ENCODE data around the gene ABHD15.

The ABHD15 gene

DNA sequence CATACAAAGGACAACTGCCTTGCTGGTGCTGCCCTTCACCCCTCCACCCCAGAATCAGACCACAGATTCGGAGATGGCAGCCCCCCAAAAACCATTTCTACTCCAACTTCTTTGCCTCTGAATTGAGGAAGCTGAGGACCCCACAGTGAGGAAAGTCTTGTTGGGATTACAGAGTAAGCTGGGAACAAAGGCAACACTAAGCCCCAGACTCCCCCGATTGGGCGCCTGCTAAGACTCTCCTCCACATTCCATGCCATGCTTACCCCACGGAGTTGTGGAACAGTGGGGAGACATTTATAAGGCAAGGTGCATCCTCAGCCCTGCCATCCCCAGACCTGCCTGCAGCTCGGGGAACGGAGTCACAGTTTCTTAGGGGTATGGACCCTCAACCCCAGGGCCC is 20.8 kb upstream of the ABHD15 start:
- H3K4me1 ChIP-seq (ENCODE audit: control insufficient read depth, insufficient read depth, low read length): peaks cover 23% of the 10 kb centered on the region
- no peak for DNase-seq (ENCODE audit: low read depth, low spot score)
- WGBS (ENCODE audit: insufficient coverage, insufficient read length): no CpG with 5 or more reads among the region's 6 CpGs
- no peaks in the 10 kb centered on the region for H3K27me3 ChIP-seq (ENCODE audit: control insufficient read depth, insufficient read depth, low read length)
- H3K27ac ChIP-seq (ENCODE audit: low read length): no peak overlapping the region
- peaks cover 9% of the 10 kb centered on the region; the same call in 1 of the 2 replicates for H3K36me3 ChIP-seq (ENCODE audit: control insufficient read depth, insufficient read depth, low read length)
- H3K4me3 ChIP-seq (ENCODE audit: low read length): no peak overlapping the region
- H3K9me3 ChIP-seq (ENCODE audit: control insufficient read depth, insufficient read depth, low read length): no peaks in the 10 kb centered on the region

DNA sequence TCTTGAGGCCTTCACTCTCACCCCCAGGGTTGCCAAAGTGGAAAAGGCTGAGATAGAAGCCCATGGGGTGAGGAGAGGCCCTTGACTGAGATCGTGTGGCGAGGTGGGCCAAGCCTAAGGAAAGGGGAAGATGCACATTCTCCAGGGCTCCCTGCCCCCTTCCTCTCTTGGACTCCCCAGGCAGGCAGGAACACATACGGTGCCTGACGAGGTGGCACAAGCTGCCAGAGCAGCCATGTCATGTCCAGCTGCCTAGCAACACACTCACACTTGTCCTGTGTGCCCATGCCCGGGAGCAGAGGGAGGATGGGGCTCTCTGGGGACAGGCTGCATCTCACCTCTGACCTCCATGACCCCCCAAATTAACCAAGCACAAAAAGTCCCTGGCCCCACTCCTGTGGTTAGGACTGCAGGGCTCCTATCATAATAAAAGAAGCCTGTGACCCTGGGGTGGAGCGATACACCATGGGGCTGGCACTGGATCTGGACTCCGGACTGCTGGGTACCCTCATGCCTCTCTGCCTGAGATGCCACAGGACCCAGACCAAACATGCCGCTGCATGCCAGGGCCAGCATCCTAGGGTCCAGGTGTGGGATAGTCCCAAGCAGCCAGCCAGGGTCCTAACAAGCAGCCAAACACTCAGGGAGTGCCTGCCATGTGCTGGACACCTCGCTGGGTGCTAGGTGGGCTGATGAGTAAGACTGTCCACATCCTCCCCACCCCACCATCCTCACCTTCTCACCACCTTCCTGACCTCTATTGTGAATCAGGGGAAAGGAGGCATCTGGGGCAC is 20.0 kb upstream of the ABHD15 start:
- DNase-seq (ENCODE audit: low read depth, low spot score): no peak
- no CpG with 5 or more reads among the region's 9 CpGs for WGBS (ENCODE audit: insufficient coverage, insufficient read length)
- H3K9me3 ChIP-seq (ENCODE audit: control insufficient read depth, insufficient read depth, low read length): no peaks in the 10 kb centered on the region
- no peak overlapping the region for H3K27ac ChIP-seq (ENCODE audit: low read length)
- H3K36me3 ChIP-seq (ENCODE audit: control insufficient read depth, insufficient read depth, low read length): peaks cover 9% of the 10 kb centered on the region; the same call in 1 of the 2 replicates
- H3K4me3 ChIP-seq (ENCODE audit: low read length): no peak overlapping the region
- no peaks in the 10 kb centered on the region for H3K27me3 ChIP-seq (ENCODE audit: control insufficient read depth, insufficient read depth, low read length)
- peaks cover 19% of the 10 kb centered on the region for H3K4me1 ChIP-seq (ENCODE audit: control insufficient read depth, insufficient read depth, low read length)

DNA sequence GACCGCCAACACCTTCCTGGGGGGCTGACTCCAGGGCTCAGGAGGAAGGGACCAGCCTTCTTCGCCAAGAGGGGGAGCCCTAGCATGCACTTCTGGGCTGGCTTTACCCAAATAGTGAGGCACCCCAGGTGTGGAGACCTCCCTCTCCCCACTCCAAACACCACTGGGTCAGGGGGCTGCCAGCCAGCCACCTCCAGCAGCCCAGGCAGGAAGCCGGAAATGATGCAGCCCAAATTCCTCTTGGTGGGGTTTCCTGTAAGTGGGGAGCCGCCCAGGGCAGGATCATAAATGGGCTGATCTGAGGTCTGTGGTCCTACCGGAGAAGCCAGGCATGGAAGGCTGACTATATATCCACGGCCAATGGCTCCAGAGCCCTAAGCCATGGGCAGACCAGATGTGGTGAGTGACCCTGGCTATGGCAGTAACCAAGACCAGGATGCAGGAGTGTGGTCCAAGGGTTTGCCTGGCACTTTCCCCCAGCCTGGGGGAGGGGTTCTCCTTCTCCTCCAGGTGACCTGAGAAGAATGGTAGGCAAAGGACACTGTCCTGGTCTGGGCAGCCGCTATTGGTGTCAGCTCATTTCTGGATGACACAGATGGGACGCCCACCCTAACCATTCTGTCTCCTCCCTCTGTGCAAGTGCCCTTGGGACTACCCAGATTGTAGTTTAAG is 18.4 kb upstream of the ABHD15 start:
- peaks cover 9% of the 10 kb centered on the region; the same call in 1 of the 2 replicates for H3K36me3 ChIP-seq (ENCODE audit: control insufficient read depth, insufficient read depth, low read length)

DNA sequence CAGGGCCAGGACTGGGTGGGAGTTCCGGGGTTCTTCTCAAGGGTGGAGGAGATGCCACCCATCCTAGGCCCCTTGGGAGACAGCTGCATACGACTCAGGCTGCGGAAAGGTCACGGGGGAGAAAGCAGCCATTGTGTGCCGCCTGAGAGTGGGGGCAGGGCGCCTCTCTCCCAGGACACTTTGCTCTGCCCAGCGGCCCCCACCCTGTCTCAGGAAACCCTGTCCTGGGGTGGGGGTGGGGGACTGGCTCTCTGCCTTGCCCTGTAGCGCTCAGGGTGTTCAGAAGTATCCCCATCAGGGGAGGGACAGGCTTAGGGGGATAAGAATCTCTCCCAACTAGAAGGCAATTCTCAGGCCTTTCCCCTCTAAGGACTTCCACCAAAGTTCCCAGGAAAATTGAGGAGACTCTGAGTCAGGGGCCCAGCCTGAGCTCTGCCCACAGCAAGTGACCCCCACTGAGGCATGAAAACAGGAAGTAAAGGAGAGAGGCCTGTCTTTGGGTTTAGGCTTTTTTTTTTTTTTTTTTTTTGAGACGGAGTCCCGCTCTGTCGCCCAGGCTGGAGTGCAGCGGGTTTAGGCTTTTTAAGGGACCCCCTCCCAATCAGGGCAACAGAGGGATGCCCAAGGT is 17.7 kb upstream of the ABHD15 start:
- H3K4me3 ChIP-seq (ENCODE audit: low read length): no peak overlapping the region
- H3K27me3 ChIP-seq (ENCODE audit: control insufficient read depth, insufficient read depth, low read length): no peaks in the 10 kb centered on the region
- peaks cover 9% of the 10 kb centered on the region; the same call in 1 of the 2 replicates for H3K36me3 ChIP-seq (ENCODE audit: control insufficient read depth, insufficient read depth, low read length)
- DNase-seq (ENCODE audit: low read depth, low spot score): no peak
- no peak overlapping the region for H3K27ac ChIP-seq (ENCODE audit: low read length)
- WGBS (ENCODE audit: insufficient coverage, insufficient read length): no CpG with 5 or more reads among the region's 12 CpGs
- H3K9me3 ChIP-seq (ENCODE audit: control insufficient read depth, insufficient read depth, low read length): no peaks in the 10 kb centered on the region
- H3K4me1 ChIP-seq (ENCODE audit: control insufficient read depth, insufficient read depth, low read length): peaks cover 13% of the 10 kb centered on the region

More for the DNA sequence above, 18.4 kb upstream of the ABHD15 start:
- Histone ChIP-seq H3K4me1 (ENCODE audit: control insufficient read depth, insufficient read depth, low read length) (peaks cover 17% of the 10 kb centered on the region), H3K27me3 (ENCODE audit: control insufficient read depth, insufficient read depth, low read length) (no peaks in the 10 kb centered on the region), H3K27ac (ENCODE audit: low read length) (no peak overlapping the region), H3K9me3 (ENCODE audit: control insufficient read depth, insufficient read depth, low read length) (no peaks in the 10 kb centered on the region), H3K4me3 (ENCODE audit: low read length) (no peak overlapping the region)
- WGBS (ENCODE audit: insufficient coverage, insufficient read length): no CpG with 5 or more reads among the region's 8 CpGs
- DNase-seq (ENCODE audit: low read depth, low spot score): no peak

DNA sequence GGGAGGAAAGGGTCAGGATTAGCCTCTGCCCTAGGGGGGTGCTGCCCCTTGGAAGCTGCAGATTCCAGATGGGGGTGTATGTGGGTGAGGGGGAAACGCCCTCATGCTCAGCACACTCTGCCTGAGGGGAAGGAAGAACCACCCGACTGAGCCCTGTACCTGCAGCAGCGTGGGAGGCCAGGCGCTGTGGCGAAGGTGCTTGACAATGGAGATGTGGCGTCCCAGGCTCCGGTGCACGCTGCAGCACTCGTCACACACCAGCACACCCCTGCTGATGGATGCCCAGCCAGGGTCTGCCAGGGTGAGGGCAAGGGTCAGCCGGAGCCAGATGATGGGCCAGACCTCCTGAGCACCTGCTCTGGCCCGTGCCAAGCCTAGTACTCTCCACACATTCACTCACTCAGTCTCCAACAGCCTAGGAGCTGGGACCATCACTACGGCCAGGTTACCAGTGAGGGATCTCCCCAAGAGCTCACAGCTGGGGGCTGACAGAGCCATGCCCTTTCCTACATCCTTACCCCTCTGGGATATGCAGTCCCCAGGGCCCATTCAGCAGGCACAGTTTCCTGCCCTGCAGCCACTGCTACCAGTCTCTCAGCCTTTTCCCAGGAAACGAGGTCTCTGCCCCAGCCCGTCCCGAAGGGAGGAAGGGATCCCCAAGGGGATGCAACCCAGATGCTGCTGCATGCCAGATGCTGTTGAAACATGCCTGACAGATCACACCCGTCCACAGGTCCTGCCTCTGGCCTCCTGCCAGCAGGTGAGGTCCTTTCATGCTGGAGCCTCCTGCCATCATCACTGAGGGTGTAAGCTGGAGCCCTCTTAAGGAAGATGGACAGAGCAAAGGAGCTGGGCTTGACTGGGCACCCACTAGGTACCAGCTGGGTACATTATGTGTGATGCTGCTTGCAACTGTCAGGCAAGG is 16.7 kb upstream of the ABHD15 start:
- Histone ChIP-seq H3K9me3 (ENCODE audit: control insufficient read depth, insufficient read depth, low read length) (no peaks in the 10 kb centered on the region), H3K36me3 (ENCODE audit: control insufficient read depth, insufficient read depth, low read length) (peaks cover 9% of the 10 kb centered on the region; the same call in 1 of the 2 replicates), H3K27me3 (ENCODE audit: control insufficient read depth, insufficient read depth, low read length) (no peaks in the 10 kb centered on the region), H3K27ac (ENCODE audit: low read length) (no peak overlapping the region), H3K4me3 (ENCODE audit: low read length) (no peak overlapping the region; the same call in 1 of the 2 replicates), H3K4me1 (ENCODE audit: control insufficient read depth, insufficient read depth, low read length) (peaks cover 13% of the 10 kb centered on the region)
- DNase-seq (ENCODE audit: low read depth, low spot score): no peak
- WGBS (ENCODE audit: insufficient coverage, insufficient read length): no CpG with 5 or more reads among the region's 16 CpGs

DNA sequence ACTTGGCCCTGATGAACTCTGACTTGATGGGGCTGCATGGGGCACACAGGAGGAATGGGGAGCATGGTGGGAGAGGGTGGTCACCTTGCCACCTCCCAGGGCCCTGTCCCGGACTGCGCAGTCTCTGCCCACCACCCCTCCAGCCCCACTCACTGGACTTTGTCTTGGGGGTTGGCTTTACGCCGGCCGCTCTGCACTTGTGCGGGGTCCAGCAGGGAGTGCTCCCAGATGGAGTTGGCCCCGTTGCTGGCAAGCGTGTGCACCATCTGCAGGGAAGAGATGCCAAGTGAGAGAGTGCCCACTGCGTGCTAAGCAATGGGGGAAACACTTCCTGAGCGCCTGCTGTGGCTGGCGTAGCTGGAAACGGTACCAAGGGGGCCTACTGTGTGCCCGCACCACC is 15.9 kb upstream of the ABHD15 start:
- no peak for DNase-seq (ENCODE audit: low read depth, low spot score)
- Histone ChIP-seq H3K4me3 (ENCODE audit: low read length) (no peak overlapping the region), H3K36me3 (ENCODE audit: control insufficient read depth, insufficient read depth, low read length) (peaks cover 11% of the 10 kb centered on the region; the same call in 1 of the 2 replicates), H3K27ac (ENCODE audit: low read length) (no peak overlapping the region), H3K9me3 (ENCODE audit: control insufficient read depth, insufficient read depth, low read length) (no peaks in the 10 kb centered on the region), H3K27me3 (ENCODE audit: control insufficient read depth, insufficient read depth, low read length) (no peaks in the 10 kb centered on the region), H3K4me1 (ENCODE audit: control insufficient read depth, insufficient read depth, low read length) (peaks cover 10% of the 10 kb centered on the region)
- WGBS (ENCODE audit: insufficient coverage, insufficient read length): no CpG with 5 or more reads among the region's 13 CpGs

DNA sequence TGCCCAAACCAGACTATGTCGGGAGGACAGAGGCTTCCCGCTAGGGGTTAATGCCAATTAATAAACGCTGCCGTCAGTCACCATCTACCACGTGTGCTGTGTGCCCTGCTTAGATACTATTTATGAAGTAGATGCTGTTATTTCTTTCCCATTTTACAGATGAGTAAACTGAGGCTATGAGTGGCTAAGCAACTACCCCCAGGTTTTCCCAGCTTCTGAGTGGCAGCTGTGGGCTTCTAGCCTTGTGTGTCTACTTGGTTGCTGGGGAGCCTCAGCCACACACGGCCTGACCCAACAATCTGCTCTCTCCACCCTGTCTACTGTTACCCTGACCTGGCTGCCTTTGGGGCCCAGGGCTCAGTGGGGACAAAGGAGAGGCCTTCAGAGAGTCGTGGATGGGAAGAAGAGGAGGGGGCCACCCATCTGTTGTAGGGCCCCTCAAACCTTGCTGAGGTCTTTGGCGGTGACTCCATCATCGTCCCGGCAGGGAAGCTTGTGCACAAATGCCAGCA is 15.5 kb upstream of the ABHD15 start:
- H3K36me3 ChIP-seq (ENCODE audit: control insufficient read depth, insufficient read depth, low read length): peaks cover 12% of the 10 kb centered on the region; the same call in 1 of the 2 replicates
- no peaks in the 10 kb centered on the region for H3K9me3 ChIP-seq (ENCODE audit: control insufficient read depth, insufficient read depth, low read length)
- no peak for DNase-seq (ENCODE audit: low read depth, low spot score)
- H3K27me3 ChIP-seq (ENCODE audit: control insufficient read depth, insufficient read depth, low read length): no peaks in the 10 kb centered on the region
- no CpG with 5 or more reads among the region's 10 CpGs for WGBS (ENCODE audit: insufficient coverage, insufficient read length)
- H3K4me1 ChIP-seq (ENCODE audit: control insufficient read depth, insufficient read depth, low read length): peaks cover 10% of the 10 kb centered on the region
- H3K27ac ChIP-seq (ENCODE audit: low read length): no peak overlapping the region
- H3K4me3 ChIP-seq (ENCODE audit: low read length): no peak overlapping the region

DNA sequence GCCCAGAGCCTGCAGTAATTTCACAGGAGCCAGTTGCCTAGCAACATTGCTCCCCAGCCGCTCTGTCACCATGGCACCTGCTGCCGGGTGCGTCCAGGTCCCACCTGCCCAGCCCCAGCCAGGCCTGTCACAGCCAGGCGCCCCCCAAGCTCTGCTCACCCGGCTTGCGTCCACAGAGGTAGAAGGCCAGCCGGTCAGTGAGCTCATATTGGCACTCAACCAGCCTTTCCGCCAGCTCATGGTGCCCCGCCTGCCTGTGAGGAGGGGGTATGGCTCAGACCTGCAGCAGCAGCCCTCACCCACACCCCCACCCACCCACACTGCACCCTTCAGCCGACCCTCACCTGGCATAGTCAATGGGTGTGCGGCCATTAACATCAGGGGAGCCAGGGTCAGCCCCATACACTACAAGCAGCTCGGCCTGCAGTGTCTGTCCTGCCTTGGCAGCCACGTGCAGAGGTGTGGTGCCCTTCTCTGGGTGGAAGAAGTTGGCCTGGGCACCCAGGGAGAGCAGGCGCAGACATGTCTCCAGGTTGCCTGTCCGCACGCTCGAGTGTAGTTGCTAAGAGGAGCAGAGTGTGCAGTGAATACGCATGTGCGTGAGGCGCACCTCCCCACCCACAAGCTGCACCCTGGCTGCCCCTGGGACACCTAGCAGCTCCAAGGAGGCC is 14.9 kb upstream of the ABHD15 start:
- DNase-seq (ENCODE audit: low read depth, low spot score): no peak
- peaks cover 12% of the 10 kb centered on the region; the same call in 1 of the 2 replicates for H3K36me3 ChIP-seq (ENCODE audit: control insufficient read depth, insufficient read depth, low read length)
- WGBS (ENCODE audit: insufficient coverage, insufficient read length): no CpG with 5 or more reads among the region's 20 CpGs

DNA sequence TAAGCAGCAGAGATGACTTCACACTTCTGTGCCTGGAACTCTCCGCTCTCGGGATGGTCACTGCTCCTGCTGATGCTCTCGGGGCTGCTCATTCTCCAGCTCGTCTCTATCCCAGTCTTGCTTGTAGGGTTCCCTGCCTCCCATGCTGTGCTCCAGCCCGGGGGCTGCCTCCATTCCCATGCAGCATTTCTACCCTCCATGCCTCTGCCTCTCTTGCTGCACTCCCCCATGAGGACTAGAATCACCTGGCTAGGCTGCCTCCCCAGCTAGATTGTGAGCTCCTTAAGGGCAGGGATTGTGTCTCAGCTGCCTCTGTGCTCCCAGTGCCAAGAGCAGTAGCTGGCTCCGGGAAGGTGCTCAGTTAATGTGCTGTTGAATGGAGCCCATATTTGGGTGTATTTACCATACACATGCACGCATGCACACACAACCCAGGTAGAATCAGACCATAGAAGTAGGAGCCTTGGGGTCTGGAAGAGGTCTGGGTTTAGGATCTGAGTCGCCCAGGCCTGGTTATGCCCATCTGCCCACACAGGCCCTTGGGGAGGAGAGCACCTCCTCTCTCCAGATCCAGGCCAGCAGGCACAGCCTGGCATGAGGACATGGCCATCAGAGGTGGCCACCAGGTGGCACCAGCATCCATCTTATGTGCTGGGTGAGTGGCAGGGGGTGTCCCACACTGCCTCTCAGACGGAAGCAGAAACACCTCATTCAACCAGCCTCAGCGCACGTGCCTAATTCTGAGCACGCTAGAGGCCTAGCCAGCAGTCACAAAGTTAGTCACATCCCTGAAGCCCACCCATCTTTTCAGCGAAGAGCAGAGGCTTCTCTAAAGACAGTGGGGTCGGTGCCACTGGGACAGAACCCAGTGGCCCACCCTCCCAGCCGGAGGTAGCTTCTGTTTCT is 13.3 kb upstream of the ABHD15 start:
- Histone ChIP-seq H3K4me3 (ENCODE audit: low read length) (no peak overlapping the region), H3K36me3 (ENCODE audit: control insufficient read depth, insufficient read depth, low read length) (peaks cover 24% of the 10 kb centered on the region), H3K9me3 (ENCODE audit: control insufficient read depth, insufficient read depth, low read length) (no peaks in the 10 kb centered on the region), H3K4me1 (ENCODE audit: control insufficient read depth, insufficient read depth, low read length) (peaks cover 5% of the 10 kb centered on the region), H3K27ac (ENCODE audit: low read length) (no peak overlapping the region), H3K27me3 (ENCODE audit: control insufficient read depth, insufficient read depth, low read length) (no peaks in the 10 kb centered on the region)
- no CpG with 5 or more reads among the region's 15 CpGs for WGBS (ENCODE audit: insufficient coverage, insufficient read length)
- DNase-seq (ENCODE audit: low read depth, low spot score): no peak

More for the DNA sequence above, 14.9 kb upstream of the ABHD15 start:
- H3K27ac ChIP-seq (ENCODE audit: low read length): no peak overlapping the region
- H3K4me1 ChIP-seq (ENCODE audit: control insufficient read depth, insufficient read depth, low read length): peaks cover 8% of the 10 kb centered on the region
- no peaks in the 10 kb centered on the region for H3K9me3 ChIP-seq (ENCODE audit: control insufficient read depth, insufficient read depth, low read length)
- no peak overlapping the region for H3K4me3 ChIP-seq (ENCODE audit: low read length)
- no peaks in the 10 kb centered on the region for H3K27me3 ChIP-seq (ENCODE audit: control insufficient read depth, insufficient read depth, low read length)

All from iPS DF 6.9 (cell line).